PC-3 (cell line): ENCODE results near the gene CDKN2AIP. TPM values are rescaled to one million over a fixed set of nuclear protein-coding genes. Genes with fewer than 3 reads are reported as not detected.

Experiments used
- ATAC-seq: fragments of 200-7000 bp; cut with Tn5 transposase; 2 replicates; pipeline ENCODE4 v1.9.1; 2020; ENCODE audit warnings: mild to moderate bottlenecking, moderate library complexity
- BruUV-seq: library from RNA; stranded (reverse); fragments of 400-500 nt; replicated peaks from 2 replicates; lab custom pipeline; 2021; lab: Mats Ljungman, UMichigan
- CTCF ChIA-PET: fragments of 300-600 bp; sonication (Branson Sonifier 250); formaldehyde crosslinking; loops from one replicate; lab custom pipeline; 2022; ENCODE audit warnings: antibody characterized with exemption; lab: Charles Lee
- POLR2A ChIA-PET: fragments of 300-600 bp; sonication (Branson Sonifier 250); formaldehyde crosslinking; loops from one replicate; lab custom pipeline; 2022; ENCODE audit warnings: antibody characterized with exemption; ENCODE audit not compliant: unreplicated experiment; lab: Charles Lee
- DNase-seq: peaks from one replicate; pipeline ENCODE4 v3.0.0-alpha.2; 2015
- H2AFZ ChIP-seq: fragments of 300-600 bp; sonication (generic); 2 replicates; pipeline ENCODE4 v1.6.0; 2016; ENCODE audit warnings: antibody characterized with exemption, low read length
- H3F3A ChIP-seq: fragments of 300-600 bp; sonication (generic); one replicate; pipeline ENCODE4 v1.6.0; 2017; ENCODE audit warnings: antibody characterized with exemption, low read length, control low read depth, mild to moderate bottlenecking; ENCODE audit not compliant: unreplicated experiment
- H3K27ac ChIP-seq: fragments of 300-600 bp; sonication (generic); 2 replicates; pipeline ENCODE4 v1.5.1; 2016; ENCODE audit warnings: mild to moderate bottlenecking, low read length
- H3K27me3 ChIP-seq: fragments of 300-600 bp; sonication (generic); 2 replicates; pipeline ENCODE4 v1.6.1; 2016; ENCODE audit warnings: low read length, mixed read lengths
- H3K36me3 ChIP-seq: fragments of 300-600 bp; sonication (generic); 2 replicates; pipeline ENCODE4 v1.6.1; 2016; ENCODE audit warnings: low read depth, mixed run types, low read length, mixed read lengths
- H3K4me1 ChIP-seq: fragments of 300-600 bp; sonication (generic); 2 replicates; pipeline ENCODE4 v1.5.1; 2016; ENCODE audit warnings: low read length; ENCODE audit not compliant: insufficient read depth
- H3K4me2 ChIP-seq: fragments of 300-600 bp; sonication (generic); 2 replicates; pipeline ENCODE4 v1.6.0; 2016; ENCODE audit warnings: low read length
- H3K4me3 ChIP-seq: fragments of 300-600 bp; sonication (generic); 2 replicates; pipeline ENCODE4 v1.5.1; 2016; ENCODE audit warnings: mild to moderate bottlenecking, low read length, mixed read lengths
- H3K79me2 ChIP-seq: fragments of 300-600 bp; sonication (generic); 2 replicates; pipeline ENCODE4 v1.6.1; 2017; ENCODE audit warnings: low read length, mixed read lengths
- H3K9ac ChIP-seq: fragments of 300-600 bp; sonication (generic); 2 replicates; pipeline ENCODE4 v1.6.0; 2016; ENCODE audit warnings: mild to moderate bottlenecking, low read length
- H3K9me2 ChIP-seq: fragments of 300-600 bp; sonication (generic); replicated peaks from 2 replicates; pipeline ENCODE4 v1.6.1; 2016; ENCODE audit warnings: mixed run types, low read length, mixed read lengths
- H3K9me3 ChIP-seq: fragments of 300-600 bp; sonication (generic); 2 replicates; pipeline ENCODE4 v1.6.1; 2016; ENCODE audit warnings: low read length, mixed read lengths
- H4K20me1 ChIP-seq: fragments of 300-600 bp; sonication (generic); 2 replicates; pipeline ENCODE4 v1.6.1; 2016; ENCODE audit warnings: low read length, mixed read lengths
- CTCF ChIP-seq: fragments of 300-600 bp; sonication (generic); conservative IDR thresholded peaks from 2 replicates; pipeline ENCODE4 v1.5.1; 2017; ENCODE audit warnings: antibody characterized with exemption, low read depth, mild to moderate bottlenecking, low read length
- EZH2 ChIP-seq: fragments of 300-600 bp; sonication (generic); IDR thresholded peaks from one replicate; pipeline ENCODE4 v1.6.1; 2017; ENCODE audit warnings: antibody characterized with exemption, mild to moderate bottlenecking, low read length; ENCODE audit not compliant: unreplicated experiment
- EZH2phosphoT487 ChIP-seq: fragments of 300-600 bp; sonication (generic); IDR thresholded peaks from 2 replicates; pipeline ENCODE4 v1.6.1; 2018; ENCODE audit warnings: mild to moderate bottlenecking, antibody characterized with exemption, low read length, borderline replicate concordance
- intact Hi-C: fragments of 100-400 bp; cut with micrococcal nuclease; formaldehyde crosslinking; loops from 2 replicates; pipeline ENCODE4 v1.9.0; 2023
- total RNA-seq: library from RNA; depleted of rRNA; stranded (reverse); fragments of >200 nt; gene quantifications from 2 replicates; pipeline ENCODE4 v1.2.3, GENCODE V29; 2014

The CDKN2AIP gene
- total RNA-seq, 1 experiment from 2014 or later = 31.5 TPM

GRCh38 chr4:183407635-183408464 is 36.6 kb upstream of the CDKN2AIP start:
- CTCF ChIA-PET = interaction anchor here (0.6 to 0.7 kb wide), 2 partner anchors 31 to 146 kb away, joined by 3 read pairs; no protein-coding TSS in a partner anchor
- TSS peak; percentile 77 for BruUV-seq
- no peak for ATAC-seq
- DNase-seq = no peak
- peaks cover under 1% of the 10 kb centered on the region; the same call in 1 of the 2 replicates for H3K4me1 ChIP-seq
- peak overlapping the region; percentile 52 for H3K9ac ChIP-seq
- no peaks in the 10 kb centered on the region for H3K9me2 ChIP-seq
- H3K4me3 ChIP-seq = peak overlapping the region; percentile 62
- intact Hi-C loops = loop anchor here (2.0 to 5.0 kb wide), 3 partner anchors 31 to 336 kb away; no protein-coding TSS in a partner anchor
- H3K27ac ChIP-seq = no peak overlapping the region
- TF ChIP-seq EZH2 (no peak), CTCF (no peak), EZH2phosphoT487 (no peak)
- no peaks in the 10 kb centered on the region for H3K36me3 ChIP-seq
- peak overlapping the region; percentile 73 for H2AFZ ChIP-seq
- no peaks in the 10 kb centered on the region for H4K20me1 ChIP-seq
- no peaks in the 10 kb centered on the region for H3F3A ChIP-seq
- POLR2A ChIA-PET = interaction anchor here (0.6 to 0.8 kb wide), 2 partner anchors 105 to 541 kb away, joined by 4 to 12 read pairs; no protein-coding TSS in a partner anchor
- no peaks in the 10 kb centered on the region for H3K9me3 ChIP-seq
- peak overlapping the region; percentile 77 for H3K4me2 ChIP-seq
- no peaks in the 10 kb centered on the region for H3K79me2 ChIP-seq
- H3K27me3 ChIP-seq = no peaks in the 10 kb centered on the region

DNA sequence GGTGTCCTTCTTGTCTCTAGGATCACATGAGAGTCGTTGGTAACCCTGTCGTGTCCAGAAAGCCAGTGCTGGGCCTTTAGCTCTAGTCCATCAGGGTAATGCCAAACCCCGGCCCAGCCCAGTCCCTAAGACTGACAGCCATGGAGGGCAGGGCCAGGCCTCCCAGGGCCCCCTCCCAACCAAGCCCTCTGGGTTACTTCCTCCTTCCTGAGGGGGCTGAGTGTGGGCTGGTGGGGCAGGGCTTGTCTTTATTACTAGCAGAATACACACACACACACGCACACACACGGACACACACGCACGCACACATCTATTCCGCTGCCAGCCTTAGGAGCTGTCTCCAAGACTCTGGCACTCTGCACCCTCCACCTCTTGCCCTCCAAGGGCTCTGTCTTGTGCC is 35.6 kb upstream of the CDKN2AIP start:
- H3K4me1 ChIP-seq = no peaks in the 10 kb centered on the region
- no peaks in the 10 kb centered on the region for H3K36me3 ChIP-seq
- intact Hi-C loops = loop anchor here (5.0 kb wide), 2 partner anchors 126 to 336 kb away; no protein-coding TSS in a partner anchor
- ChIA-PET CTCF (no interaction called here), POLR2A (no interaction called here)
- TF ChIP-seq EZH2 (no peak), EZH2phosphoT487 (no peak), CTCF (no peak)
- BruUV-seq = no TSS peak
- no peaks in the 10 kb centered on the region for H4K20me1 ChIP-seq
- H3K9me3 ChIP-seq = no peaks in the 10 kb centered on the region
- no peaks in the 10 kb centered on the region for H3K9me2 ChIP-seq
- no peak overlapping the region for H3K4me3 ChIP-seq
- ATAC-seq (no peak), DNase-seq (no peak)
- no peaks in the 10 kb centered on the region for H3F3A ChIP-seq
- H3K27ac ChIP-seq = no peak overlapping the region
- H3K27me3 ChIP-seq = no peaks in the 10 kb centered on the region
- H2AFZ ChIP-seq = no peak overlapping the region
- no peak overlapping the region for H3K9ac ChIP-seq
- no peak overlapping the region for H3K4me2 ChIP-seq
- no peaks in the 10 kb centered on the region for H3K79me2 ChIP-seq
